SK-N-SH (cell line): Measurements from ENCODE around the gene CACNG4.

Experiments used
- ELF1 ChIP-seq: IDR thresholded peaks from 2 replicates; pipeline ENCODE4 v1.4.0; 2012
- EZH2phosphoT487 ChIP-seq: fragments of 200-600 bp; sonication (generic); IDR thresholded peaks from 2 replicates; pipeline ENCODE4 v1.6.1; 2017; ENCODE audit warnings: low read depth, mixed run types, mild to moderate bottlenecking, antibody characterized with exemption, moderate library complexity, borderline replicate concordance
- FOXJ3 ChIP-seq: sonication (generic); formaldehyde crosslinking; IDR thresholded peaks from 2 replicates; pipeline ENCODE4 v1.5.1; 2020; ENCODE audit warnings: mild to moderate bottlenecking, missing genetic modification reagents
- MAX ChIP-seq: IDR thresholded peaks from 2 replicates; pipeline ENCODE4 v1.4.0; 2012; ENCODE audit warnings: low read depth
- NFIC ChIP-seq: IDR thresholded peaks from 2 replicates; pipeline ENCODE4 v1.4.0; 2012; ENCODE audit warnings: borderline replicate concordance
- NRF1 ChIP-seq: IDR thresholded peaks from 2 replicates; pipeline ENCODE4 v1.6.1; 2012; ENCODE audit warnings: low read depth, mild to moderate bottlenecking, low read length
- POLR2AphosphoS5 ChIP-seq: IDR thresholded peaks from 2 replicates; pipeline ENCODE4 v1.6.1; 2012; ENCODE audit warnings: low read depth, low read length
- SIN3A ChIP-seq: IDR thresholded peaks from 2 replicates; pipeline ENCODE4 v1.6.1; 2012; ENCODE audit warnings: low read depth, mild to moderate bottlenecking, low read length, moderate library complexity, borderline replicate concordance
- SMC3 ChIP-seq: IDR thresholded peaks from 2 replicates; pipeline ENCODE4 v1.6.1; 2012; ENCODE audit warnings: low read depth, low read length, improper control_type of control experiment
- TEAD4 ChIP-seq: IDR thresholded peaks from 2 replicates; pipeline ENCODE4 v1.4.0; 2012; ENCODE audit warnings: mild to moderate bottlenecking, borderline replicate concordance; ENCODE audit not compliant: insufficient read depth
- YY1 ChIP-seq: IDR thresholded peaks from 2 replicates; pipeline ENCODE4 v1.4.0; 2012; ENCODE audit warnings: low read depth, mild to moderate bottlenecking
- TF ChIP-seq, protein P1 (sequence below): fragments of 200-600 bp; sonication (generic); IDR thresholded peaks from 2 replicates; pipeline ENCODE4 v1.6.1; 2017; ENCODE audit warnings: antibody characterized with exemption, mild to moderate bottlenecking, moderate library complexity

GRCh38 chr17:67017910-67018309, 53.4 kb downstream of the CACNG4 start:
- TF ChIP-seq NRF1 (no peak), YY1 (no peak), NFIC (no peak), TEAD4 (no peak), POLR2AphosphoS5 (no peak), SMC3 (no peak), ELF1 (no peak), MAX (no peak), FOXJ3 (CRISPR knock-in tag) (no peak), EZH2phosphoT487 (no peak), SIN3A (no peak)
- TF ChIP-seq, protein P1, sequence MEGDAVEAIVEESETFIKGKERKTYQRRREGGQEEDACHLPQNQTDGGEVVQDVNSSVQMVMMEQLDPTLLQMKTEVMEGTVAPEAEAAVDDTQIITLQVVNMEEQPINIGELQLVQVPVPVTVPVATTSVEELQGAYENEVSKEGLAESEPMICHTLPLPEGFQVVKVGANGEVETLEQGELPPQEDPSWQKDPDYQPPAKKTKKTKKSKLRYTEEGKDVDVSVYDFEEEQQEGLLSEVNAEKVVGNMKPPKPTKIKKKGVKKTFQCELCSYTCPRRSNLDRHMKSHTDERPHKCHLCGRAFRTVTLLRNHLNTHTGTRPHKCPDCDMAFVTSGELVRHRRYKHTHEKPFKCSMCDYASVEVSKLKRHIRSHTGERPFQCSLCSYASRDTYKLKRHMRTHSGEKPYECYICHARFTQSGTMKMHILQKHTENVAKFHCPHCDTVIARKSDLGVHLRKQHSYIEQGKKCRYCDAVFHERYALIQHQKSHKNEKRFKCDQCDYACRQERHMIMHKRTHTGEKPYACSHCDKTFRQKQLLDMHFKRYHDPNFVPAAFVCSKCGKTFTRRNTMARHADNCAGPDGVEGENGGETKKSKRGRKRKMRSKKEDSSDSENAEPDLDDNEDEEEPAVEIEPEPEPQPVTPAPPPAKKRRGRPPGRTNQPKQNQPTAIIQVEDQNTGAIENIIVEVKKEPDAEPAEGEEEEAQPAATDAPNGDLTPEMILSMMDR: no peak
